HUDEP-2 (cell line): ENCODE measurements around the gene WIPF1.

Experiments
- DNase-seq, 76 experiments: peaks; one replicate each; lab custom pipeline; 2025; ENCODE audit not compliant: unreplicated experiment in 76 of 76; lab: John Stamatoyannopoulos, UW

WIPF1 gene

DNA sequence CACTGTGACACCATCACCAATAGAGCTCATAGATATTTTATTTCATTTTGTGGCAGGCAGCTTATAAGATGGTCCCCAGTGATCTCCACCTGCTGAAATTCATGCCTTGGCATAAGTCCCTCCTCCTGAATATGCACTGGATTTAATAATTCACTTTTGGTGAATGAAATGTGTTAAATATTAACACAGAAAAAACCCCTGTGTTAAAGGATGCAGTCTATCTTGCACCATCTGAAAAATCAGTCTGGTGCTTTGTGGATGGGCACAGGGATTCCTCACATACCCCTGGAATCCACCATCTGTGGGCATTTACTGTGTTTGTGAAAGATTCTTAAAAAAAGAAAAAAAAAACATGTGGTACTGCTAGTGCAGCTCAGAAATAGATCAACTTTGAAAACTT is 26.1 kb upstream of the WIPF1 start:
- DNase-seq, result no peak

DNA sequence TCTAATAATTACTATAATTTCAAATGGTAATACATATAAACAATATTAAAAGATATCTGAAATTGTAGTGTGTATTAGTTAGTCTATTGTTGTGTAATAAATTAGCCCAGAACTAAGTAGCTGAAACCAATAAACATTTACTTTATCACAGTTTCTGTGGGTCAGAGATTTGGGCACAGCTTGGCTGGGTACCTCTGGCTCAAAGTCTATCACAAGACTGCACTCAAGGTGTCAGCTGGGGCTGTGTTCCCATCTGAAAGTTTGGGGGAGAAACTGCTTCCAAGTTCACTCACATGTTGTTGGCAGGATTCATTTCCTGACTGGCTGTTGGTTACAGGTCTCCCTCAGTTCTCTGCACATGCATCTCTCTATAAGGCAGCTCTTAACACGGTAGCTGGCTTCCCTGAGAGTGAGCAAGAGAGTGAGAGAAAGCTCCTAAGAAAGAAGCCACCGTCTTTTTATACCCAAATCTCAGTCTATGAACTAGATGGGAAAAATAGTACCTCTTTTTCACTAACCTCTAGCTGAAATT is 25.6 kb upstream of the WIPF1 start:
- DNase-seq, result no peak

DNA sequence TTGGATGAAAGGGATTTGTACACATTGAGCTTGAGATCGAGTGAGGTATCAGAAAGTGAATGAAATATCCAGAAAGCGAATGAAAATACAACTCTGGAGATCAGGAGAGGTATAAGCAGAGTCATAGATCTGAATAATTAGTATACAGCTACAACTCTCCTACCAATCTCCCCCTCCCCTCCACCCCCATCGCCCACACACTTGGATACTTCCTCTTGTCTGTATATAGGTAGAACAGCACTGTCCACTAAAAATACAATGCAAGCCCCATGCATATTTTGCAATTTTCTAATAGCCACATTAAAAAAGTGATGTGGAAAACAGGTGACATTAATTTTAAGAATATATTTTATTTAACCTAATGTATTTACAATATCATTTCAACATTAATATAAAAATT is 23.7 kb upstream of the WIPF1 start:
- DNase-seq, result no peak

DNA sequence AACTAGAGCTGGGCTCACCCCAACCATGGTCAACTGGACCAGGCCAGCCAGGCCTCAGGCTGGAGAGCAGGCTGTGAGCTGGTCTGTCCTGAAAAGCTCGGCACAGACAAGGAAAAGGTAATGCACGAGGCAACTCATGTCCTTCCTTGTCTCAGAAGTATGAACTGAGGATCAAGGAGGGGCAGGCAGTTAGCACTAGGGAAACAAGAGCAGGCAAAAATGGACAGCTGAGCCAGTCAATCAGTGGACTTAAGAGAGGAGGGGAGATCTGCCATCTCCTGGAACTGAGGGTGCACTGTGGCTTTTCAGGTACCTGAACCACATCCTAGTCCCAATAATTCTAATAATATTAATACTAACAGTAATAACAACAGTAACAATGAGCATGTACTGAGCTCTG is 20.6 kb upstream of the WIPF1 start:
- no peak for DNase-seq

GRCh38 chr2:174617718-174618117 is 20.1 kb upstream of the WIPF1 start:
- DNase-seq, result no peak

- DNase-seq, result no peak
Observed at GRCh38 chr2:174617120-174617519, 19.5 kb upstream of the WIPF1 start.

- no peak for DNase-seq
Observed at GRCh38 chr2:174615871-174616436, 18.4 kb upstream of the WIPF1 start.

- no peak for DNase-seq
Observed at GRCh38 chr2:174614261-174614660, 16.7 kb upstream of the WIPF1 start.

DNA sequence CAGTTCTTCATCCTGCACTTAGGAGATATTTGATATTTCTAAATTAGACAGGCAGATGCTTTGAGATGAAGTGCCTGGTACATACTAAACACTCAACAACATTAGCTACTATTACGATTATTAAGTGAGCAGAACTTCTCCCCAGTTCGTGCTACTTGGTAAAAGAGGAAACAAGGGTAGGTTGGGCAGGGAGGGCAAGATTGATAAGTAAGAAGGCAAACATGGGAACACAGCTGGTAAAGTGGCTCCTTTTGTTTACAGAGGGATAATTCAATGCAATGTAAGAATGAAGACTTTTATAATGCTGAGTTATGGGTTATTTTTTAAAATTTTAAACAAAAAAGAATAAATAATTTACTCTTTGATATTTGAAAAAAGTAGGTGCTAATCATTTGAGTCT is 15.9 kb upstream of the WIPF1 start:
- DNase-seq, result no peak

DNA sequence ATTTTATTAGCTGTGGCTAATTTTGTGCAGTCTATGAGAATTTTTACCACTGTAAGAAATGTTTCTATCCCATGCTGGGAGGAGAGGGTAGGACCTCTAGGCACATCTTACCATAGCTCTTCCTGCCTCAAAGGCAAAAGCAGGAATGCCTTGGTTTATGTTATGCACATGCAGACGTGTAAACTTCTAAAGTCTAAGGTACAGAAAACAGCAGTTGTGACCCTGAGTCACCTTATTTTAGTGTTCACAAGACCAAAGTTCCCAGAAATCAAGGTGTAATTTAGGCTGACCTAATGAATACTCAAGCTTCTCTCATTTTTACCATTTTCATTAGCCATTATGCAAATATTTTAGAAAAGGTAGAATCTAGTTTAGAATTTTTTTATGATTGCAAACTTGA is 15.4 kb upstream of the WIPF1 start:
- no peak for DNase-seq

- no peak for DNase-seq
Observed at GRCh38 chr2:174611854-174612253, 14.2 kb upstream of the WIPF1 start.

- DNase-seq, result no peak
Observed at GRCh38 chr2:174611006-174611405, 13.4 kb upstream of the WIPF1 start.

DNA sequence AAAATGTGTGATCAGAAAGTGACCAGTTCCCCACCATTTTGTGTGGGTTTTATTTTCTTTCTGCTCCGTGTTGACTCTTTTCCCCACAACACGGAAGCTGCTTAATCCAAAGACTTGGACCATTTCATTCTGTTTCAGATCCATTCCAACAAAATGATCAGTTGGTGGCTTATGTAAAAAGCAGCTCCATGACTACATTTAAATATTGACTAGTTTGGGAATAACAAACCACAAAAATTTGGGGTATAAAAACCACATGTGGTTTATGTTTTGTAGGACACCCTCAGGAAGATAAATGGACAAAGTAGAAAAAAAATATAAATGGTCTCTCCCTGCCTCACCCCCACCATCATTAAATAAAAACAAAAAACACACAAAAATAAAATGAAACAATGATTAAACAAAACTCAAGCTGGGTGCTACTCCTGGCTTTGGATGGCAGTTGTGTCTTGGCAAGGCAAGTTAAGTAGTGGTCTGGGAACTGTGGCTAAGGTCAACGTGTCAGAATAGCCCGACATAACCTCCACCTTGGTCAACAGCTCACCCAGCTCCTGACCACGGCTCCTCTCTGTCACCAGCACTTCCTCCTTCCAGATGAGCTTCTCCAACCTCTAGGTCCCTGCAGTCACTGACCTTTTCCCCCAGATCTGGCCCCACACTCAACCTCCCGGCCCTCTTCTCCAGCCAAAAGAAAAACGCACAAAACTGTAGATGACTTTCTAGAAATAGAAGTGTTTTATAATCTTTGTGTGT is 12.8 kb upstream of the WIPF1 start:
- no peak for DNase-seq

- DNase-seq, result no peak
Observed at GRCh38 chr2:174609261-174609660, 11.7 kb upstream of the WIPF1 start.

GRCh38 chr2:174608866-174609214 is 11.2 kb upstream of the WIPF1 start:
- DNase-seq, result no peak

- DNase-seq, result no peak
Observed at GRCh38 chr2:174607989-174608865, 10.6 kb upstream of the WIPF1 start.

DNA sequence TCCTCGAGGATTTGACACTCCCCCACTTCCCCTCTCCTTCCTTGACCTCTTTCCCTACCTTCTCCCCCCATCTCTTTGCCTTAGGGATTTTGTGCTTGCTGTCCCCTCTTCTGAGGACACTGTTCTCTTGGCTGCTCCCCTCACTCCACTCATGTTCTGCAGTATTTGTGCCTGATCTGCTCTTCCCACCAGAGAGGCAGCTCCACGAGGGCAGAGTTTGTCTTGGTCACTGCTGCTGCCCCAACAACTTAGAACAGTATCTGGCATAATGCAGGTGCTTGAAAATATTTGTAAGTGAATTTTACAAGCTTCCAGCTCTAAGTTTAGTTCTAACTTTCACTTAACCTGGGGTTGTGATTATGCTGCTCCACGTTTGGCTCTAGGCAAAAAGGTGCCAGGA is 10.0 kb upstream of the WIPF1 start:
- DNase-seq, result no peak

GRCh38 chr2:174606336-174606735 is 8.7 kb upstream of the WIPF1 start:
- DNase-seq, result peak in 40 of 76 experiments; percentile 3 to 70 (median 32)

DNA sequence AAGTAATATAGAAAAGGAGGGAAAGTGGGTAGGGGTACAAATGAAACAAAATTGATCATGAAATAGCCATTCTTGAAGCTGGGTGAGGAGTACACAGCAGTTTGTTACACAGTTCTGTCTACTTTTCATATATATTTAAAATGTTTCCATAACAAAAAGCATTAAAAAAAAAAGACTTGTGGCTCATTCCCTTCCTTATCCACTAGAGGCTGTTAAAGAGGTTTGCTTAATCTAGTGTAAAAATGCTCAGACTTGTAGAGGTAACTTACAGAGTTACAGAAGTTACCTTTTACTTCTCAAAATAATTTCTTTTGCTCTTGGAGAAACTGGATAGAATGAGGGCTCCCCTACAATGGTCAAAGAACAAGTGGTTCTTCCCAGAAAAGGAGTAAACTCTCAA is 8.1 kb upstream of the WIPF1 start:
- DNase-seq, result peak in 1 of 76 experiments; percentile 4

- DNase-seq, result peak in 27 of 76 experiments; percentile 4 to 69 (median 22)
Observed at GRCh38 chr2:174603280-174603679, 5.7 kb upstream of the WIPF1 start.

GRCh38 chr2:174602745-174603144 is 5.1 kb upstream of the WIPF1 start:
- DNase-seq, result no peak
